ENCODE results near the gene COL5A3. TPM values are rescaled to one million over a fixed set of nuclear protein-coding genes. Genes with fewer than 3 reads are reported as not detected.

The COL5A3 gene
- total RNA-seq, 2 experiments from 2014 or later, result 4.4 to 5.2 TPM

DNA sequence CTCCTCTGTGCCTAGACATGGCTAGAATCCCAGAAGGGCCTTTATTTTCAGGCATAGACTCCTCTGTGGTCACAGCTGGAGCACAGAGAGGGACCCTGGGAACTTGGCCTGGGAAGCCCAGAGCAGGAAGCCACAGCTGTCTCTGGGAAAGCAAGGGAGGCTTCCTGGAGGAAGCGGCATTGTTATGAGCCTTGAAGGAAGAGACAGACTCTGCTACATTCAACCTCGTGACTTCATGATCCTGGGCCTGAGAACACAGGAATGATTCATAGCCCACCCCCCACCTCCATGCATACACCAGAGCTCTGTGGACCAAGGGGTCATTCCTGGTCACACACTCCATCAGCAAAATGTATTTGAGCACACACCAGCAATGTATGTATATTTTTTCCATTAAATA, 11.6 kb upstream of the COL5A3 start:
- Mint-ChIP-seq H3K27ac (no peak overlapping the region), H3K9me3 (no peaks in the 10 kb centered on the region), H3K4me1 (ENCODE audit: low read depth) (no peaks in the 10 kb centered on the region), H3K4me3 (no peak overlapping the region), H3K36me3 (ENCODE audit: low read depth) (no peaks in the 10 kb centered on the region), H3K27me3 (peaks cover 7% of the 10 kb centered on the region)
- no peaks in the 10 kb centered on the region for H3K36me3 ChIP-seq (ENCODE audit: insufficient read depth, low read length)
- CTCF ChIA-PET, result no interaction called here
- TF ChIP-seq, protein P1, sequence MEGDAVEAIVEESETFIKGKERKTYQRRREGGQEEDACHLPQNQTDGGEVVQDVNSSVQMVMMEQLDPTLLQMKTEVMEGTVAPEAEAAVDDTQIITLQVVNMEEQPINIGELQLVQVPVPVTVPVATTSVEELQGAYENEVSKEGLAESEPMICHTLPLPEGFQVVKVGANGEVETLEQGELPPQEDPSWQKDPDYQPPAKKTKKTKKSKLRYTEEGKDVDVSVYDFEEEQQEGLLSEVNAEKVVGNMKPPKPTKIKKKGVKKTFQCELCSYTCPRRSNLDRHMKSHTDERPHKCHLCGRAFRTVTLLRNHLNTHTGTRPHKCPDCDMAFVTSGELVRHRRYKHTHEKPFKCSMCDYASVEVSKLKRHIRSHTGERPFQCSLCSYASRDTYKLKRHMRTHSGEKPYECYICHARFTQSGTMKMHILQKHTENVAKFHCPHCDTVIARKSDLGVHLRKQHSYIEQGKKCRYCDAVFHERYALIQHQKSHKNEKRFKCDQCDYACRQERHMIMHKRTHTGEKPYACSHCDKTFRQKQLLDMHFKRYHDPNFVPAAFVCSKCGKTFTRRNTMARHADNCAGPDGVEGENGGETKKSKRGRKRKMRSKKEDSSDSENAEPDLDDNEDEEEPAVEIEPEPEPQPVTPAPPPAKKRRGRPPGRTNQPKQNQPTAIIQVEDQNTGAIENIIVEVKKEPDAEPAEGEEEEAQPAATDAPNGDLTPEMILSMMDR (IDR thresholded peaks at IDR 0.05), result no peak
- intact Hi-C loops (cut with DNase I, micrococcal nuclease), result no loop called here
- no peak for ATAC-seq (ENCODE audit: poor library complexity)
- no peak overlapping the region for H3K4me3 ChIP-seq (ENCODE audit: low read length)
- DNase-seq, result no peak
- H3K4me1 ChIP-seq (ENCODE audit: insufficient read depth, low read length), result no peaks in the 10 kb centered on the region
- no peak overlapping the region for H3K27ac ChIP-seq (ENCODE audit: low read depth in 1 of 2, low read length in 2 of 2)
- no peaks in the 10 kb centered on the region for H3K27me3 ChIP-seq (ENCODE audit: control insufficient read depth in 1 of 2, insufficient read depth in 2 of 2, low read length in 2 of 2)
- POLR2A ChIA-PET, result no interaction called here
- H3K9me3 ChIP-seq (ENCODE audit: control insufficient read depth in 1 of 2, insufficient read depth in 1 of 2, low read length in 2 of 2), result no peaks in the 10 kb centered on the region

DNA sequence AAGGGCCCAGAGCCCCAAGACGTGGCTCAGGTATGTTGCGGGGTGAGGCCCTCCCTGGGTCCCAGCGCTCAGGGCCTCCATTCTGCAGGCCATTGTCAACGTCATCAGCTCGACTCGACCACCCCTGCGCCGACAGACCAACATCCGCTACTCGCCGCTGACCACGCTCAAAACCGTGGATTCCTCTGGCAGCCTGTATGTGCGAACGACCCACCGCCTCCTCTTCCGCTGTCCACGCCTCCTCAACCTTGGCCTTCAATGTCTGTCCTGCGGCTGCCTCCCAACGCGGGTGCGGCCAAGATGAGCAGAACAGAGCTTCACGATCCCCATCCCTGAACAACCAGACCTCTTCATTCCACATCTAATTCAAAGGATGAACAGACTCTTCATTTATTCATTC, 11.1 kb upstream of the COL5A3 start:
- H3K27me3 ChIP-seq (ENCODE audit: control insufficient read depth in 1 of 2, insufficient read depth in 2 of 2, low read length in 2 of 2), result no peaks in the 10 kb centered on the region
- no peaks in the 10 kb centered on the region for H3K4me1 ChIP-seq (ENCODE audit: insufficient read depth, low read length)
- peaks cover 9% of the 10 kb centered on the region for H3K27me3 Mint-ChIP-seq
- intact Hi-C loops (cut with DNase I, micrococcal nuclease), result no loop called here
- H3K9me3 ChIP-seq (ENCODE audit: control insufficient read depth in 1 of 2, insufficient read depth in 1 of 2, low read length in 2 of 2), result no peaks in the 10 kb centered on the region
- H3K4me3 Mint-ChIP-seq, result no peak overlapping the region
- H3K27ac ChIP-seq (ENCODE audit: low read depth in 1 of 2, low read length in 2 of 2), result no peak overlapping the region
- DNase-seq (no peak), ATAC-seq (ENCODE audit: poor library complexity) (no peak)
- H3K4me3 ChIP-seq (ENCODE audit: low read length), result no peak overlapping the region
- no peaks in the 10 kb centered on the region for H3K36me3 ChIP-seq (ENCODE audit: insufficient read depth, low read length)
- H3K36me3 Mint-ChIP-seq (ENCODE audit: low read depth), result no peaks in the 10 kb centered on the region
- ChIA-PET CTCF (no interaction called here), POLR2A (no interaction called here)
- no peak overlapping the region for H3K27ac Mint-ChIP-seq
- no peaks in the 10 kb centered on the region for H3K4me1 Mint-ChIP-seq (ENCODE audit: low read depth)
- no peaks in the 10 kb centered on the region for H3K9me3 Mint-ChIP-seq
- TF ChIP-seq, protein P1 (IDR thresholded peaks at IDR 0.05), result no peak

DNA sequence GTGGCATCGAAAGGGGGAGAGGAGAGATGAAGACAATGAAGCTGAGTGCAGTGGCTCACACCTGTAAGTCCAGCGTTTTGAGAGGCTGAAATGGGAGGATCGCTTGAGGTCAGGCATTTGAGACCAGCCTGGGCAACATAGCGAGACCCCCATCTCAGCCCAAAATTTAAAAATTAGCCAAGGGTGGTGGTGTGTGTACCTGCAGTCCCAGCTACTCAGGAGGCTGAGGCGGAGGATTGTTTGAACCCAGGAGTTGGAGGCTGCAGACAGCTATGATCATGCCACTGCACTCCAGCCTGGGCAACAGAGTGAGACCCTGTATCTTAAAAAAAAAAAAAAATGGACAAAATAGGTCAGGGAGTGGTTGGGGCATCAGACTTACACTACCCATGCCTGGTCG, 10.5 kb upstream of the COL5A3 start:
- intact Hi-C loops (cut with DNase I, micrococcal nuclease), result no loop called here
- Mint-ChIP-seq H3K4me3 (no peak overlapping the region), H3K9me3 (no peaks in the 10 kb centered on the region), H3K4me1 (ENCODE audit: low read depth) (no peaks in the 10 kb centered on the region), H3K27me3 (peaks cover 9% of the 10 kb centered on the region), H3K27ac (no peak overlapping the region), H3K36me3 (ENCODE audit: low read depth) (no peaks in the 10 kb centered on the region)
- Histone ChIP-seq H3K4me3 (ENCODE audit: low read length) (no peak overlapping the region), H3K36me3 (ENCODE audit: insufficient read depth, low read length) (no peaks in the 10 kb centered on the region), H3K4me1 (ENCODE audit: insufficient read depth, low read length) (no peaks in the 10 kb centered on the region), H3K27ac (ENCODE audit: low read depth in 1 of 2, low read length in 2 of 2) (no peak overlapping the region), H3K27me3 (ENCODE audit: control insufficient read depth in 1 of 2, insufficient read depth in 2 of 2, low read length in 2 of 2) (no peaks in the 10 kb centered on the region), H3K9me3 (ENCODE audit: control insufficient read depth in 1 of 2, insufficient read depth in 1 of 2, low read length in 2 of 2) (no peaks in the 10 kb centered on the region)
- TF ChIP-seq, protein P1 (IDR thresholded peaks at IDR 0.05), result no peak
- ChIA-PET POLR2A (no interaction called here), CTCF (interaction anchor here (1.0 kb wide), 1 partner anchor 21 kb away, joined by 3 read pairs; no protein-coding TSS in a partner anchor)
- ATAC-seq (ENCODE audit: poor library complexity), result no peak
- no peak for DNase-seq

All from CD4-positive, alpha-beta T cell (primary cell).